ENCODE data around the gene ZCCHC14. TPM values are rescaled to one million over a fixed set of nuclear protein-coding genes. Genes with fewer than 3 reads are reported as not detected.
A peak's percentile ranks its signal among the peaks of the same experiment; 100 is the strongest.

The ZCCHC14 gene
- total RNA-seq, 2 donors from 2014 or later = 18.9 to 54.4 TPM

DNA sequence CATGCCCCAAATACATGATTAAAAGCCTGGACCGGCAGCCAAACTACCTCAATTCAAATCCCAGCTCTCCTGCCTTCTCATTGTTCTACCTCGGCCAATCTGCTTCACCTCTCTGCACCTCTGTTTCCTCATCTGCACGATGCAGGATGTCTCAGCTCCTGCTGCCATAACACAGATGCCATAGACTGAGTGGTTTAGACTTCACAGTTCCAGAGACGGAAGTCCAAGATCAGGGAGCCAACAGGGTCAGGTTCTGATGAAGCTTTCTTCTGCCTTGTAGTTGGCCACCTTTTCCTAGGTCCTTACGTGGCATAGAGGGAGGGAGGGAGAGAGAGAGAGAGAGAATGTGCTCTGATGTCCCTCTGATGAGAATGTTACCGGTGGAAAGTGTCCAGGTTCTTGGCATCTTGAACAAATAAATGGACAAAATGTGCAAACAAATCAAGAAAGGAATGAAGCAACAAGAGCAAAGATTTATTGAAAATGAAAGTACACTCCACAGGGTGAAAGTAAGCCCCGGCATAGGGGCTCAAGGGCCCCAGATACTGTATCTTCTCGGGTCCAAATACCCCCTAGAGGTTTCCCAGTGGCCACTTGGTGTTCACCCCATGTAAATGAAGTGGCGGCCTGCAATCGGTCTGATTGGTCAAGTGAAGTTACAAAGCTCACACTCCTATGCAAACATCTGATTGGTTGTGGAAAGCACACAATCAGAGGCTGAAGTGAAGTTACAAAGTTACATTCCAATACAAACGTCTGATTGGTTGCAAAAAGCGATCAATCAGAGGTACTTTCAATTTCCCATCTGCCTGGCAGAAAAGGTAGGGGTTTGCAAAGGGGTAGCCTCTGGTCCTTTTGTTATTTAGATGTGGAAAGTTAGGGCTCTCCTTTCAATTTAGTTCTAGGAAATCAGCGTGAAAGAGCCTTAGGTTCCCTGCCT, 43.3 kb upstream of the ZCCHC14 start:
- H3K4me1 ChIP-seq = no peaks in the 10 kb centered on the region
- TF ChIP-seq, protein P1, sequence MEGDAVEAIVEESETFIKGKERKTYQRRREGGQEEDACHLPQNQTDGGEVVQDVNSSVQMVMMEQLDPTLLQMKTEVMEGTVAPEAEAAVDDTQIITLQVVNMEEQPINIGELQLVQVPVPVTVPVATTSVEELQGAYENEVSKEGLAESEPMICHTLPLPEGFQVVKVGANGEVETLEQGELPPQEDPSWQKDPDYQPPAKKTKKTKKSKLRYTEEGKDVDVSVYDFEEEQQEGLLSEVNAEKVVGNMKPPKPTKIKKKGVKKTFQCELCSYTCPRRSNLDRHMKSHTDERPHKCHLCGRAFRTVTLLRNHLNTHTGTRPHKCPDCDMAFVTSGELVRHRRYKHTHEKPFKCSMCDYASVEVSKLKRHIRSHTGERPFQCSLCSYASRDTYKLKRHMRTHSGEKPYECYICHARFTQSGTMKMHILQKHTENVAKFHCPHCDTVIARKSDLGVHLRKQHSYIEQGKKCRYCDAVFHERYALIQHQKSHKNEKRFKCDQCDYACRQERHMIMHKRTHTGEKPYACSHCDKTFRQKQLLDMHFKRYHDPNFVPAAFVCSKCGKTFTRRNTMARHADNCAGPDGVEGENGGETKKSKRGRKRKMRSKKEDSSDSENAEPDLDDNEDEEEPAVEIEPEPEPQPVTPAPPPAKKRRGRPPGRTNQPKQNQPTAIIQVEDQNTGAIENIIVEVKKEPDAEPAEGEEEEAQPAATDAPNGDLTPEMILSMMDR (IDR thresholded peaks at IDR 0.05) = no peak
- no peak for TF ChIP-seq POLR2A (IDR thresholded peaks at IDR 0.05)
- peaks cover 0 to 13% (median 0%) of the 10 kb centered on the region in 3 donors for H3K9me3 ChIP-seq
- H3K27me3 ChIP-seq = peaks cover 0 to 4% of the 10 kb centered on the region in 2 donors
- ATAC-seq (peak; percentile 40), DNase-seq (no peak)
- H3K27ac ChIP-seq = no peak overlapping the region
- no peaks in the 10 kb centered on the region for H3K36me3 ChIP-seq (replicated peaks in 1 of 2; ENCODE audit: insufficient read depth in 1 of 2, low read depth in 2 of 2)
- intact Hi-C loops (cut with DNase I) = no loop called here
- WGBS, 2 donors = 54 to 57% methylated on average over 13 of the region's 13 CpGs
- H3K4me3 ChIP-seq = no peak overlapping the region

- no peaks in the 10 kb centered on the region for H3K36me3 ChIP-seq (replicated peaks in 1 of 2; ENCODE audit: insufficient read depth in 1 of 2, low read depth in 2 of 2)
- no peaks in the 10 kb centered on the region for H3K4me1 ChIP-seq
- H3K4me3 ChIP-seq = no peak overlapping the region
- 37 to 40% methylated on average over 3 of the region's 3 CpGs for WGBS, 2 donors
- no peak overlapping the region for H3K27ac ChIP-seq
- TF ChIP-seq POLR2A (IDR thresholded peaks at IDR 0.05) = no peak
- TF ChIP-seq, protein P1 (IDR thresholded peaks at IDR 0.05) = no peak
- intact Hi-C loops (cut with DNase I) = no loop called here
- DNase-seq = no peak
- H3K27me3 ChIP-seq = peaks cover 0 to 4% of the 10 kb centered on the region in 2 donors
- peaks cover 0 to 13% (median 0%) of the 10 kb centered on the region in 3 donors for H3K9me3 ChIP-seq
- no peak for ATAC-seq
Measured at GRCh38 chr16:87535457-87535854, 42.6 kb upstream of the ZCCHC14 start.

DNA sequence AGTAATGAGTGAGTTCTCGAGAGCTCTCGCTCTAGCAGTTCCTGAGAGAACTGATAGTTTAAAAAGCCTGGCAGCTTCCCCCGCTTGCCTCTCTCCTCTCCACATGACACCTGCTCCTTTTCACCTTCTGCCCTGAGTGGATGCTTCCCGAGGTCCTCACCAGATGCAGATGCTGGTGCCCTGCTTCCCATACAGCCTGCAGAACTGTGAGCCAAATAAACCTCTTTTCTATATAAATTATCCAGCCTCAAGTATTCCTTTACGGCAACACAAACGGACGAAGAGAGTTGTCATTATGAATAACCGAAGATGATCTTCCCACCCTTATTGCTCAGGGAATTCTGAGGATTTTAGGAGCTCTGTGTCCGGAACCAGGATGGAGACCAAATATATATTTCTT, 41.9 kb upstream of the ZCCHC14 start:
- Histone ChIP-seq H3K4me1 (no peaks in the 10 kb centered on the region), H3K4me3 (no peak overlapping the region), H3K27ac (no peak overlapping the region), H3K36me3 (replicated peaks in 1 of 2; ENCODE audit: insufficient read depth in 1 of 2, low read depth in 2 of 2) (no peaks in the 10 kb centered on the region), H3K9me3 (peaks cover 0 to 18% (median 0%) of the 10 kb centered on the region in 3 donors), H3K27me3 (no peaks in the 10 kb centered on the region)
- intact Hi-C loops (cut with DNase I) = no loop called here
- ATAC-seq = no peak
- no peak for TF ChIP-seq POLR2A (IDR thresholded peaks at IDR 0.05)
- TF ChIP-seq, protein P1 (IDR thresholded peaks at IDR 0.05) = no peak
- no peak for DNase-seq
- 85 to 87% methylated on average over 9 of the region's 9 CpGs for WGBS, 2 donors

GRCh38 chr16:87534030-87534653, 41.3 kb upstream of the ZCCHC14 start:
- 61 to 62% methylated on average over 5 of the region's 5 CpGs for WGBS, 2 donors
- ATAC-seq (no peak), DNase-seq (no peak)
- H3K9me3 ChIP-seq = peaks cover 0 to 24% (median 0%) of the 10 kb centered on the region in 3 donors
- no peaks in the 10 kb centered on the region for H3K36me3 ChIP-seq (replicated peaks in 1 of 2; ENCODE audit: insufficient read depth in 1 of 2, low read depth in 2 of 2)
- H3K27ac ChIP-seq = no peak overlapping the region
- no peaks in the 10 kb centered on the region for H3K4me1 ChIP-seq
- no peak overlapping the region for H3K4me3 ChIP-seq
- no peaks in the 10 kb centered on the region for H3K27me3 ChIP-seq
- intact Hi-C loops (cut with DNase I) = no loop called here
- TF ChIP-seq, protein P1 (IDR thresholded peaks at IDR 0.05) = no peak
- no peak for TF ChIP-seq POLR2A (IDR thresholded peaks at IDR 0.05)
